HG02981 (cell line): Measurements from ENCODE around the gene ZNF574.
"Not testable (repeated sequence)": the region's sequence is repeated elsewhere in the genome, so short reads cannot be mapped to it uniquely, and the experiment has no call there.

Experiments
- ATAC-seq: cut with Tn5 transposase; IDR thresholded peaks from one replicate; pipeline ENCODE4 v1.9.1; 2021; ENCODE audit warnings: mild to moderate bottlenecking, moderate library complexity; ENCODE audit not compliant: unreplicated experiment

Gene ZNF574

DNA sequence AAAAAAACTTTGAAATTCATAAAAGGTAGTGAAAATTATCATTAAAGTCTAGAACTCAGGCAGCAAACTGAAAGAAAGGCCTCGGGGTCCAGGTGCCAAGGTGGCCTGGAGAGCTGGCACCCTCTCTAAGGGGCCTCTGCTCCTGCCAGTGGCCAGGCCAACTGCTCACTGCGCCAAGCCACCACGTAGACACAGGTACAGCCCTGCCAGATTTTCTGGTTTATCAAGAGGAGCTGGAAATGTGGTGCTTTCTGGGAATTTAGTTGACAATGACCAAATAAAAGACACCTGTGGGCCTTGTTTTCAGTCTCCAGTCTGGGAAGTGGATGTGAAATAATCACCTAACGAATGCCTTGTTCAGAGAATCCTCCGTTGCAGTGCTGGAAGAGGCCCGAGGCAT, 22.8 kb downstream of the ZNF574 start:
- no peak for ATAC-seq

DNA sequence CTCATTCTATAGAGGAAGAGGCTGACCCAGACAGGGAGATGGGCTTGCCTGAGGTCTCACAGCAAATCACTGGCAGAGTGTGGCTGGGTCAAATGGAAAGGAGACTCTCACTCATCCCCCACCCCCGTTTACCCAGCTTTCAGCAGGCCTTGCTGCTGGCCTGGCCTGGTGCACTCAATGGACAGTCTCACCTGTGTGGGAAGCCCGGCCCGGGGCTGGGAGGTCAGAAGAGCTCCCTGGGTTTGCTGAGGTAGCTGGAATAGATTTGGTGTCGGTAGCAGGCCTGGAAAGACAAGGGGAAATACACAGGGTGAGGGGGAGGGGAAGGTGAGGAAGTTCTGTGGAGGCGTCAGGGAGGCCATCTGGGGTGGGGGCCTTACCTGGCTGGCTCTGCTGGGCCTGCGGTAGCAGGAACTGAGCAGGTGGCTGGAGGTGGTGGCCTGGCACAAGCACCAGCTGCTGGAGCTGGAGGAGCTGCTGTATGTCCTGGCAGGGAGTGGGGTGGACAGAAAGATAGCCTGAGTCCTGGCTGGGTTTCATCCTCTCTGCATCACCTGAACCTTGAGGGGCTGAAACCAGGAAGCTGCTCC, 23.5 kb downstream of the ZNF574 start:
- no peak for ATAC-seq

DNA sequence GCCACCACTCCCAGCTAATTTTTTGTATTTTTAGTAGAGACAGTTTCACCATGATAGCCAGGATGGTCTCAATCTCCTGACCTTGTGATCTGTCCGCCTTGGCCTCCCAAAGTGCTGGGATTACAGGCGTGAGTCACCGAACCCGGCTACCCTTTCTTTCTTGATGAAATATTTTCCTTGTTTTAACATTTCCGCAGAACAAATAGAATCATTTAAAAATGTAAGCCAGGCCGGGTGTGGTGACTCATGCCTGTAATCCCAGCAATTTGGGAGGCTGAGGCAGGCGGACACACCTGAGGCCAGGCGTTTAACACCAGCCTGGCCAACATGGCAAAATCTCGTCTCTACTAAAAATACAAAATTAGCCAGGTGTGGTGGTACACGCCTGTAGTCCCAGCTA, 24.3 kb downstream of the ZNF574 start:
- ATAC-seq: not testable (repeated sequence)

DNA sequence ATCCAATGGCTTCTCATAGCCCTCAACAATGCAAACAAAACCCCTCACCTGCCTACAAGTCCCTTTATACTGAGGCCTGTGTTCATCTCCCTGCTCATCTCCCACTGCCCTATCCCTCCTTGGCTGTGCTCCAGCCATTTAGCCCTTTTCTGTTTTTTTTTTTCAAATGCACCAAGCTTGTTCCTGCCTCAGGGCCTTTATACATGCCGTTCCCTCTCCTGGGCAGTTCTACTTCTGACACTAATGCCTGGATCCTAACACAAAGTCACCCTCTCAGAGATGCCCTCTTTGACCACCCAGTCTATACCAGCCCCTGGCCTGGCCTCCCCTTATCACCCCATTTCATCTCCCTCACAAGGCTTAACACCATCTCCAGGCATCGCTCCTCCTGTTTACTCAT, 26.9 kb downstream of the ZNF574 start:
- ATAC-seq: no peak

DNA sequence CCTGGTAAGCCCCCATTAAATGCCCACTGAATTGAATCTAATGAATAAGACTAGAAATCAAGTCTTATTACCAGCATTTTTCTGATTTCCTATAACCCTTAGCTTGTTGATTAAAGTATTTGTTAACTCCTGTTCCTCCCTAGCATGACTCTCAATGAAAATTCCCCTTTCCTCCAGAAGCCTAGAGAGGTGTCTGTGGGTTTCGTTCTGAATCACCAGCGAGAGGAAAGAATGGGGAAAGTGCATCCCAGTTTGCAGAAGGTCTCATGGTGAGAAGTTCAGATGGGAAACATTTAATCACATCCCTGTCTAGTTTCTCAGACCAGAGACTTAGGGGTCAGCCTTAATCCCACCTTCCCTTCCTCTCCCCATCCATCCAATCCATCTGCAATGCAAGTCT, 29.4 kb downstream of the ZNF574 start:
- ATAC-seq: no peak

DNA sequence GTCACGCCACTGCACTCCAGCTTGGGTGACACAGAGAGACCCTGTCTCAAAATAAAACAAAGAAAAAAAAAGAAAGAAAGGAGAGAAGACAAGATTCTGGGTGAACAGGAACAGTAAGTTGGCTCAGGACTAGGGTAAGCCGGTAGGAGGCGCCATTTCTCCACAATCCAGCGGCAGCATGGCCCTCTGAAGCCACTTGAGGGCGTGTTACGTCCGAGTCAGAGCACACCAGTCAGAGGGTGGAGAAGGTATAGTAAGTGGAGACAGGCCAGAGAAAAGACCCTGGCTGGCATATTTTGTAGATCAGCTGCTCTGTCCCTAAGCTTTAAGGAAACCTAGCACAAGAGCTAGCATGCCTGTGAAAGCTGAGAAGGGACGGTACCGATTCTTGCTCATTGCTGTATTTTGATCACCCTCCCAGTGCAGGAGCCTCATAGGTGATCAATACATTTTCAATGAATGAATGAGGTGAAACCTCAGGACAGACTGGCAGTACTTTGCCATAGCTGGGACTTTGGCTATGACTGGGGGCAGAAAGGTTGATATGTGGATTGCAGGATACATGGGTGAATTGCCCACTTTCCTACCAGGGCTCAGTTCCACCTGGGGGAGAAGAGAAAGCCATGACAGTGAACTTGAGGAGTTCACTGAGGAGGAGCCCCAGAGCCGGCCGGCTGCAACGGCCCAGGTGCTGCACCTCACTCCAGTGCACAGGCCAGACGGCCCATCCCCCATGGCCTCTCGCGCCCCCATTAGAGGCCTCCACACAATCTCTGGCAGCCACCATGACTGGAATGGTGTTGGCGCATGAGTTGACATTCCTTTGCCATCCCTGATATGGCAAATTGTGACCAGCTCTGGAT, 32.8 kb downstream of the ZNF574 start:
- peak; percentile 66 for ATAC-seq

DNA sequence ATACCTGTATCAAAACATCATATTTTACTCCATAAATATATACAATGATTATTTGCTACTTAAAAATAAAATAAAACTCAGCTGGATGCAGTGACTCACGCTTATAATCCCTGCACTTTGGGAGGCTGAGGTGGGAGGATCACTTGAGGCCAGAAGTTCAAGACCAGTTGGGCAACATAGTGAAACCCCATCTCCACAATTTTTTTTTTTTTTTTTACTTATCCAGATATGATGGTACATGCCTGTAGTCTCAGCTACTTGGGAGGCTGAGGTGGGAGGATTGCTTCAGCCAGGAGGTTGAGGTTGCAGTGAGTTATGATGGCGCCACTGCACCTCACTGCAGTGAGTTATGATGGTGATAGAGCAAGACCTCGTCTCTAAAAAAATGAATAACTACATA, 33.9 kb downstream of the ZNF574 start:
- no peak for ATAC-seq

DNA sequence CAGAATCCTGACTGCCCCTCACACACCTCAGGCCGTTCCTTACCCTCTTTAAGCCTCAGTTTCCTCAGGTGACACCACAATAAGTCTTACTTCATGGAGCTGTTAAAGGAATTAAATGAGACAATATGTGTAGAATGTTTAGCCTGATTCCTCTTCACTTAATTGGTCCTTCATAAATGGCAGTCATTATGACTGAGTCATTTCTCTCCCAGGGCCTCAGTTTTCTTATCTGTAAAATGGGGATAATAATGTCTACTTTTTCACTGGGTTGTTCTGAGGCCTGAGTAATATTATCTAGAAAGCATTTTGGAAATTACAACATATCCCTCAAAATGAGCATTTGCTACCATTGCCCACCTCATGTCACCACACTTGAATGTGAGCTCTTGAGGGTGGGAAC, 34.7 kb downstream of the ZNF574 start:
- no peak for ATAC-seq

DNA sequence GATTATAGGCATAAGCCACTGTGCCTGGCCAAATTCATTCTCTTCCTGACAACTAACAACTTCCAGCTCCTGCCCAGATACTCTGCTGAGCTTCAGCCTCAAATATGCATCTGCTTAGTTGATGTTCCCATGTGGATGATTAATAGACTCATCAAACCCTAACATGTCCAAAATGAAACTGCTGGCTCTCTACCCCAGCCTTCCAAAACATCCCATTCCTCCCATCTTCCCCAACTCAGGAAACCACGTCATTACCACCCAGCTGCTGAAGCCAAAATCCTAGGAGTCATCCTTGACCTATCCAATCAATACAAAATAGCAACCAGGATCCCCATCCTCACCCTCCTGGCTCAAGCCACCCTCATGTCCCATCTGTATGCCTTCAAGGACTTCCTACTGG, 35.4 kb downstream of the ZNF574 start:
- no peak for ATAC-seq

DNA sequence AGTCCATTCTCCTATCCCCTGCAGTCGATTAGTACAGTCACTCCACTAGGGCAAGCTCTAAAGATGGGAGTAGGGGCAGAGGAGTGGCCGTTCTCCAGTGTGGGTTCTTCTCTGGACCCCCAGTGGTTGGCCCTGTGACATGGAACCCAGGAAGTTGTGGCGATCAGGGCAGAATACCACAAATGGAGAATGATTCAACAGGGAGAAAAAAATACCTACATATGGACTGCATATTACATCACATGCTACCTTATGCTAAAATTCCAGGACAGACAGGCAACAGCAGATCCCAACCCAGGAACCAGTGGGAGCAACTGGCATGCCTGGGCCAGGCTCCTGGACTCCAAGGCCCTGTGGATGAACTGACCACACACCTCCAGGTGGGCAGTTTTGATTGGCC, 35.8 kb downstream of the ZNF574 start:
- ATAC-seq: no peak

DNA sequence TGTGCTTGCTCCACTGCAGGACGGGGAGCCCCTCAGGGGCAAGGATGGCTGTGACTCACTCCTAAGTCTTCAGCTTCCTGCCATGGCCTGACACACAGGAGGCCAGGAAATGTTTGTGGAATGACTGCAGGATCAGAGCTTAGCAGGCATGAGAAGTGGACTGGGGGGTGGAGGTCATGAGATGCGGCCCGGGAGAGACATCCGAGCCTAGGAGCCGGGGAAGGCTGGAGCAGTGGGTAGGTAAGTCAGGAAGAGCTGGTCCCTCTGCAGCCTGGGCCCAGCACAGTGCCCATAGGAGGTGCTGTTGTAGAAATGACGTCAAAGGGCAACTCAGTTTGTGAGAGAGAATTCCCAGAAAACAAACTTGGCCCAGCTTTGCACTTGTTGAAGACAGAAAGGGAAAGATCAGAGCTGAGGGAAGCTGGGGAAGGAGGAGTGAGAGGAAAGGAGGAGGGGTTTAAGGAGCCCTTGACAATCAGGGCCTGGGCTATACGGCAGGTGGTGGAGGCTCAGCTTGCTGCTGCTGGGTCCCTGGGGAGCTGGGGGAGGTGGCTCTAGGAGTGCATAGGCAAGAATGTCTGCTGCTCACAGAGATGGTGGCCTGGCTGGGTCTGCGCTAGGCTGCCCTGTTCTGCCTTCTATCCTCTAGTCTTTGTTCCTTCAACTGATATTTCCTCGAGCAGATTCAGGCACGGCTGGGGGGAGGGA, 37.8 kb downstream of the ZNF574 start:
- peak; percentile 40 for ATAC-seq

DNA sequence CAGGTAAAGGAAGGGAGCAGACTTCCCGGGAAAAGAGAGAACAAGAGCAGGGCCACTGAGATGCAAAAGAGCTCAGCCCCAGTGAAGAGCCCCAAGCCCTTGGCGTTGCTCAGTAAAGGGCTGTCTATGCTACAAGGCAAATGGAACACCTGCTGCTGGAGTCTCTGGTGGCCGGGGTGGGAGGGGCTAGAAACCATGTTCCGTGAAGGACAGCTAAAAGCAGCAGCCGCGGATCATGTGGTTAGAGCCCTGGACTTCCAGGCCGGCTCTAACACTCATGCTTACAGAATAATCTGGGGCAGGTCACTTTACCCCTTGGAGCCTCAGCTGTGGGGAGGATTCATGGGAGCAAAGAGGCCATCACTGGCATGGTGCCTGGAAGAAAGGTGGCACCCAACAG, 38.4 kb downstream of the ZNF574 start:
- ATAC-seq: peak; percentile 62

DNA sequence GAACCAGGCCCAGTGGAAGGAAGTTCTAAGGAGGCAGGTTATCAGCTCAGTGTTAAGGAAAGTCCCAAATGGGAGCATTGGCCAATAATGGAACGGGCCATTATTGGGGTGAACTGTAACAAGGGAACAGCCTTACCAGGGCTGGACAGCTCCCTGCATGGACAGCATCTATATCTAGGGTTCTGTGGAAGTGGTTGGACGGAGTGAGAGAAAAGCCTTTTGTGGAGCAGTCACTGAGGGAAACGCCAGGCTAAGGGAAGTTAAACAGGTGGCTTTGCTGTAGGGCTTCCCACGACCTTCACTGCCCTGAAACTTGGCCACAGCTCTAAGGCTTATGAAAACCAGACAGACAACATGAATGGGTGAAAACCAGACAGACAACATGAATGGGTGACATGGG, 39.3 kb downstream of the ZNF574 start:
- ATAC-seq: no peak

DNA sequence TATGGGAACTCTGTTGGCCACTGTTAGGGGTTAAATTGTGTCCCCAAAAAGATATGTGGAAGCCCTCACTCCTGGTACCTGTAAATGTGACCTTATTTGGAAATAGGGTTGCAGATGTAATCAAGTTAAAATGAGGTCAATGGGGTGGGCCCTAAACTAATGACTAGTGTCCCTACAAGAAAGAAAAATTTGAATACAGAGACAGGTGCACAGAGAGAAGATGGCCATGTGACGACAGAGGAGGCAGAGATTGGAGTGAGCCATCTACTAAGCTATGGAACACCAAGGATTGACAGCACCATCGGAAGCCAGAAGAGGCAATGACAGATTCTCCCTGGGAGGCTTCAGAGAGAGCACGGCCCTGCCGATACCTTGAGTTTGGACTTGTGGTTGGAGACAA, 39.7 kb downstream of the ZNF574 start:
- ATAC-seq: no peak

DNA sequence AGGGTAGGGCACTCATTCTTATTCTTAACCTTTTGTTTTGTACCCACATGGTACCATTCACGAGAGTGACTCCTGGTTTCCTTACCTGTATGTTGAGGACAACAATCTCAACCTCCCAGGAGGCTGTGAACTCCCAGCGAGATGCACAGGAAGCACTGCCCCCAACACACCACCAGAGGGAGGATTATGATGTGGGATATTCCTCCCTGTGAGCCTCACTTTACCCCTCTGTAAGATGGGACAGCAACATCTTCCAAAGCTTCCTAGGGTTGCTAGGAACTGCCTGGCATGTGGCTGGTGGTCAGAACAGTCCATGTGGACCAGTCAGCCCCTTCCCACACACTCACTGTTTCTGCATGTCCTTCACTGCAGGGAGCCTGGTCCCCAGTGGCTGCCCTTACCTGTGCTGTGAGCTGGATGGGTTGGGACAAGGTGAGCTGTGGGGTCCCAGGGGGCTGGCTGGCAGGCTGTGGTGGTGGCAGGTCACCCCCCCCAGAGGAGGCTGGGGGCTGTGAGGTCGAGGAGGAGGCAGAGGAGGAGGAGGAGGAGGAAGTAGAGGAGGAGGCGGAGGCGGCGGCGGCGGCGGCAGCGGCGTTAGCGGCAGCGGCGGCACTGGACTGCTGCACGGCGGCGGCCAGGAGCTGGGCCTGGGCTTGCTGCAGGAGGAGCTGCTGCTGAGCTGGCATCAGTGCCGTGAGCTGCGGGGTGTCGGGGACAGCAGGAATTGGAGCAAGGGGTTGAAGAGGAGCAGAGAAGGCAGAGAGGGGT, 40.5 kb downstream of the ZNF574 start:
- ATAC-seq: no peak

DNA sequence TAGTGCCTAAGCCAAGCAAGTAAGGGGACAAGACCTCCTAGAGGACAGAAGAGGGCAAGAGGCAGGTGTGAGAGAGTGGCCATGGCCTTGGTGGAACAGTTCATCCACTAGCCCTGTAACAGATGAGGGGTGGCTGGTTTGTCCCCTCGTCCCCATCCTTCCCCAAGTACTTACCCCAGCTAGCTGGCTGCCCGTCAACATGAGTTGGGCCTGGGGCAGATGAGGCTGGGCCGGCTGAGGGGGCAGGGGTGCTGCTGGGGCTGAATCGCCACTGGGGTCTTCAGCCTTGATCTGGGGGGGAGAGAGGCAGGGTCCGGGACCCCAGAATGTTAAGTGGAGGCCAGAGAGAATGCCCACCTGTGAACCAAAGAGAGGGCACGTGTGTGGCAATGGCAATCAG, 41.1 kb downstream of the ZNF574 start:
- ATAC-seq: no peak

DNA sequence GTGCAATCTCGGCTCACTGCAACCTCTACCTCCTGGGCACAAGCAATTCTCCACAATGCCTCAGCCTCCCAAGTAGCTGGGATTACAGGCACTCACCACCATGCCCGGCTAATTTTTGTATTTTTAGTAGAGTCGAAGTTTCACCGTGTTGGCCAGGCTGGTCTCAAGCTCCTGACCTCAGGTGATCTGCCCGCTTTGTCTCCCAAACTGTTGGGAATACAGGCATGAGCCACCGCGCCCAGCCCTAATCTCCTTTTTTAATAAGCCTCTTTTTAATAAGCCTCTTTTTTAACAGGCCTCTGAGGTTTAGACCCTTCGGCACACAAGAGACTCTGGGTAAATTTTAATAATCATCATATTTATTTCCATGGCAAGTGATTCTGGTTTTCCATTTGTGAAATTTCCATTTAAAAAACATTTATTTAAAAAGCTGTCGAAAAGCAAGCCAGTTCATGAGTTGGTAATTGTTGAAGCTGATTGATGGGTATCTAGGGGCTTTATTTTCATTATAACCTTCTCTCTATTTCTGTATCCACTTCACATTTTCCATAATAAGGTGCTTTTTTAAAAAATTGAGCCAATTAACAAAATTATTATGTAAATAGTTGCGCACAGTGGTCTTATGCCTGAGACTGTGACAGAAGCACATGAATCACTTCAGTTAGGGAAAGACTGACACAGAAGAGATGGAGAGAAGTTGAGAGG, 44.5 kb downstream of the ZNF574 start:
- ATAC-seq: no peak

DNA sequence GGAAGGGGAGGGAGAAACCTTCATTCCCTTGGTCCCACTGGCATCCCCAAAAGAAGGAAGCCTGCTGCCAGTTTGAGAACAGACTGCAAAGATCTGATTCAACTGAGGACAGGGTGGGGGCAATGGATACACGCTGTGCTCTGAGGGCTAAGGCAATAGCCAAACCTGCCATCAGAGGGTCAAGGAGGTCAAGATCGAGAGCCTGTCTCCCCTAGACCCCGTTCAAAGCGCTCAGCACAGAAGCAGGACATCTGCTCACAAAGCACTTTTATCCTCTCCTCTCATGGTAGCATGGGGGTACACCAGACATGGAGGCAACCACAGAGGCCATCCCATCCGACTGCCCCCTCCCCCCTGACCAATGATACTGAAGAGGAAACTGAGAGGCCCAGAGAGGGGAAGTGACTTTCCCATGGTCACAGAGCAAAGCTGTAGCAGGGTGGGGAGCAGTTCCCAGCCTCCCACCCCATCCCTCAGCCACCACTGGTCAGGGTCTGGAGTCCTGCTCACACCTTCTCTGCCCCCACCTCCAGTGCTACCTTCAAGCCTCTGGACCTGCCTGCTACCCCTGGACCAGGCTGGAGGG, 45.2 kb downstream of the ZNF574 start:
- no peak for ATAC-seq

DNA sequence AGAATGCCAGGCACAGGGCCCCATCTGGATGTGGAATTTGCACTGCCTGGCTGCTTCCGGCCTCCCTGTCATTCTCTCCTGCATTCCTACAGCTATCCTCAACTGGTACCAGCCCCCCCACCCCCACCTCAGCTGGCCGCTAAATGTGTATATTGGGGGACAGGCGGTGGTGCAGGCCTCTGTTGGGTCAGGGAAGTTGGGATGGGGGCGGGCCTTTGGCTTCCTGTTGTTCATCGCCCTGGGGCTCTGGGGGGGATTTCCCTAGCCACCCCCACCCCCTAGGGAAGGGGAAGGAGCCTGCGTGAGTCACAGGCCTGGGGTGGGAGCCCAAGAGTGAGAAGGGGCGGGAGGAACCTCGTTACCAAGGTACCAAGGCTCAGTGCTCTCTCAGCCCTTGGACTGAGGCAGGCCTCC, 45.7 kb downstream of the ZNF574 start:
- no peak for ATAC-seq
